Nephron (organoid): ENCODE measurements around the gene WDR33.
A peak's percentile ranks its signal among the peaks of the same experiment; 100 is the strongest.

Experiments
- H3K27ac Mint-ChIP-seq, 3 experiments: 2 replicates each; pipeline ENCODE4 v1.8.0; 2020; ENCODE audit warnings: mixed read lengths in 3 of 3, mild to moderate bottlenecking in 2 of 3, moderate library complexity in 1 of 3
- H3K27me3 Mint-ChIP-seq: 2 replicates; pipeline ENCODE4 v1.8.0; 2021; ENCODE audit warnings: low read depth, mild to moderate bottlenecking, moderate library complexity, mixed read lengths
- H3K36me3 Mint-ChIP-seq: 2 replicates; pipeline ENCODE4 v1.8.0; 2020; ENCODE audit warnings: low read depth, mixed read lengths
- H3K4me1 Mint-ChIP-seq: 2 replicates; pipeline ENCODE4 v1.8.0; 2020; ENCODE audit warnings: mixed read lengths
- H3K4me3 Mint-ChIP-seq, 3 experiments: 2 replicates each; pipeline ENCODE4 v1.8.0; 2020; ENCODE audit warnings: mild to moderate bottlenecking in 3 of 3, mixed read lengths in 3 of 3, moderate library complexity in 2 of 3
- H3K9me3 Mint-ChIP-seq: 2 replicates; pipeline ENCODE4 v1.8.0; 2020; ENCODE audit warnings: mixed read lengths
- TF ChIP-seq, protein P1 (sequence below), 3 experiments: fragments of 200-600 bp; sonication (generic); IDR thresholded peaks; one replicate each; pipeline ENCODE4 v1.5.0; 2021; ENCODE audit warnings: antibody characterized with exemption in 3 of 3; ENCODE audit not compliant: unreplicated experiment in 3 of 3

Gene WDR33

DNA sequence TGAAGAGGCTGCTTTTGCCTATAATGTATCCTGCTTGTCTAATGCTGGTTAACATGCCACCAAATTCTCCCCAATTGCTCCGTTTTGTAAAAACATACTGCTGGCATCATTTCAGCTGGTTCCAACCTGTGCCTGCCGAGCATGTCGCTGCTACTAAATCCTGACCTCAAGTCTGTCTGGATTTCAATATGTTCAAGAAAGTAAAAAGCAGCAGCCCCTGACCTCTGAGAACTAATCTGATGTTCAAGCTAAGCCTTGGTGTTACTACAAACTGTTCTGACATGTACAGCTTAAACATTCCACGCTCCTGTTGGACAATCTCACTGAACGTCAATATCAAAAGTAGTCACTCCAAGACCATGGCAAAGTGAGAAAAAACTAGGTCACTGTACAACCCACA lies 63.4 kb downstream of the WDR33 start:
- Mint-ChIP-seq H3K4me1 (no peaks in the 10 kb centered on the region), H3K27ac (no peak overlapping the region), H3K9me3 (no peaks in the 10 kb centered on the region), H3K36me3 (peaks cover 40% of the 10 kb centered on the region), H3K27me3 (no peaks in the 10 kb centered on the region), H3K4me3 (no peak overlapping the region)
- TF ChIP-seq, protein P1, sequence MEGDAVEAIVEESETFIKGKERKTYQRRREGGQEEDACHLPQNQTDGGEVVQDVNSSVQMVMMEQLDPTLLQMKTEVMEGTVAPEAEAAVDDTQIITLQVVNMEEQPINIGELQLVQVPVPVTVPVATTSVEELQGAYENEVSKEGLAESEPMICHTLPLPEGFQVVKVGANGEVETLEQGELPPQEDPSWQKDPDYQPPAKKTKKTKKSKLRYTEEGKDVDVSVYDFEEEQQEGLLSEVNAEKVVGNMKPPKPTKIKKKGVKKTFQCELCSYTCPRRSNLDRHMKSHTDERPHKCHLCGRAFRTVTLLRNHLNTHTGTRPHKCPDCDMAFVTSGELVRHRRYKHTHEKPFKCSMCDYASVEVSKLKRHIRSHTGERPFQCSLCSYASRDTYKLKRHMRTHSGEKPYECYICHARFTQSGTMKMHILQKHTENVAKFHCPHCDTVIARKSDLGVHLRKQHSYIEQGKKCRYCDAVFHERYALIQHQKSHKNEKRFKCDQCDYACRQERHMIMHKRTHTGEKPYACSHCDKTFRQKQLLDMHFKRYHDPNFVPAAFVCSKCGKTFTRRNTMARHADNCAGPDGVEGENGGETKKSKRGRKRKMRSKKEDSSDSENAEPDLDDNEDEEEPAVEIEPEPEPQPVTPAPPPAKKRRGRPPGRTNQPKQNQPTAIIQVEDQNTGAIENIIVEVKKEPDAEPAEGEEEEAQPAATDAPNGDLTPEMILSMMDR (IDR thresholded peaks at IDR 0.05; ENCODE audit: unreplicated experiment in 3 of 3) = no peak

DNA sequence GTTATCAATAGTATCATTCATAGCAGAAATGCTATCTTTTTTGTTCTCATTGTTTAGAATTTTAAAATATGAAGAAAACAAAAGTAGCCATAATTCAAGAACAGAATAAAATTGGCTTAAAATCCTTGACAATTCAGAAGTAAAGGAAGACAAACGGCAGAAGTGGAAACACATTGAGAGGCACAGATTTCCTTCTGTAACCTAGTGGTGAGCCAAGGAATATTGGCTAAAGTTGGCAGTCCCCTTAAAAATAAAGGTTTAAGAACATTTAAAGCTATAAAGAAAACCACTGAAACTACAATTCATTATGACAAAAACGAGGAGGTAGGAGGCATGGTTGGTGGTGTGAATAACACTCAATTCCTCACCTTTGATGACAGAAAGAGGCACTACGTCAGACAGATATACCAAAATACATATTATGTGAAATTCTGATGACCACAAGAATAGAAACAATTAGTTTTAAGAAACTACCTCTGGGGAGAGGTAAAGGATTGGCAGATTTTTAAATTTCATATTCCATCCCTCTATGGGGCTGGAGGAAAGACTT lies 67.4 kb downstream of the WDR33 start:
- no peaks in the 10 kb centered on the region for H3K27me3 Mint-ChIP-seq
- no peaks in the 10 kb centered on the region for H3K9me3 Mint-ChIP-seq
- TF ChIP-seq, protein P1 (IDR thresholded peaks at IDR 0.05; ENCODE audit: unreplicated experiment in 3 of 3) = peak in 1 of 3 experiments; percentile 7
- H3K4me3 Mint-ChIP-seq = no peak overlapping the region
- H3K4me1 Mint-ChIP-seq = no peaks in the 10 kb centered on the region
- H3K27ac Mint-ChIP-seq = no peak overlapping the region
- peaks cover 48% of the 10 kb centered on the region for H3K36me3 Mint-ChIP-seq

DNA sequence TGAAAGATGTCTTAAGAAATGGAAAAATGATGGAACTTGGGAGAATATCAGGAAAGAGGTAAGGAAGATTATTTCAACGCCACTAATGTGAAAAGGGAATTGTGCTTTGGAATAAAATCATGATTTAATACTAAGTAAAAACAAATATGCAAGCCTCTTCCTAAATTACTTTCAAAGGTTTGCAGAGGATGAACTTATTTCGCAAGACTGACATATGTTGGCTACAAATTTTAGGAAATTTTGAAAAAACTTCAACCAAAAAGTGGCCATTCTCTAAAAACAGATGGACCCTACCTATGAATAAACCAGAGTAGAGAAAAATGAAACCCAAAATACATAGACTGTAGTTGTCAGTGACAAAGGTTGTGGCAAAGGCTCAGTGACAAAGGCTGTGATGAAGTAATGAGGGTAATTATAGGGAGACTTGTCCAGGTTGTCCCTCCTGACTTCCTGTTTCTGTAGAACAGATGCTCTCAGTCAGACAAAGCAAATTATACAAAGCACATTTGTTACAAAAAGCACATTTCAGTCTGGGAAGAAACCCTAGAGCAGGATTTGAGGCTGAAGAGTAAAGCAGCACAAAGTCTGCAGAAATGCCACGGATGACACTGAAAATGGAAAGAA lies 70.2 kb downstream of the WDR33 start:
- no peak overlapping the region for H3K4me3 Mint-ChIP-seq
- peak overlapping the region in 1 of 3 experiments; percentile 76 for H3K27ac Mint-ChIP-seq
- peaks cover 38% of the 10 kb centered on the region for H3K36me3 Mint-ChIP-seq
- no peaks in the 10 kb centered on the region for H3K27me3 Mint-ChIP-seq
- no peaks in the 10 kb centered on the region for H3K9me3 Mint-ChIP-seq
- TF ChIP-seq, protein P1 (IDR thresholded peaks at IDR 0.05; ENCODE audit: unreplicated experiment in 3 of 3) = no peak
- peaks cover 5% of the 10 kb centered on the region for H3K4me1 Mint-ChIP-seq

- TF ChIP-seq, protein P1 (IDR thresholded peaks at IDR 0.05; ENCODE audit: unreplicated experiment in 3 of 3) = no peak
- Mint-ChIP-seq H3K27ac (peak overlapping the region in 1 of 3 experiments; percentile 33), H3K4me1 (peaks cover 14% of the 10 kb centered on the region), H3K4me3 (no peak overlapping the region), H3K36me3 (peaks cover 32% of the 10 kb centered on the region), H3K9me3 (no peaks in the 10 kb centered on the region), H3K27me3 (no peaks in the 10 kb centered on the region)
Observed at GRCh38 chr2:127739800-127740199, 71.2 kb downstream of the WDR33 start.

GRCh38 chr2:127737892-127738291 lies 73.1 kb downstream of the WDR33 start:
- H3K36me3 Mint-ChIP-seq = peaks cover 22% of the 10 kb centered on the region
- H3K27ac Mint-ChIP-seq = peak overlapping the region in 2 of 3 experiments; percentile 32 to 82
- no peaks in the 10 kb centered on the region for H3K9me3 Mint-ChIP-seq
- peaks cover 30% of the 10 kb centered on the region for H3K4me1 Mint-ChIP-seq
- TF ChIP-seq, protein P1 (IDR thresholded peaks at IDR 0.05; ENCODE audit: unreplicated experiment in 3 of 3) = no peak
- H3K4me3 Mint-ChIP-seq = no peak overlapping the region
- no peaks in the 10 kb centered on the region for H3K27me3 Mint-ChIP-seq
